Measurements from ENCODE around the gene SSBP3. TPM values are rescaled to one million over a fixed set of nuclear protein-coding genes. Genes with fewer than 3 reads are reported as not detected.

SSBP3 gene
- total RNA-seq, 1 experiment from 2014 or later, result 56.0 TPM

- Histone ChIP-seq H3K36me3 (no peaks in the 10 kb centered on the region), H3K4me3 (no peak overlapping the region), H3K27me3 (replicated peaks) (no peaks in the 10 kb centered on the region), H3K9me3 (replicated peaks) (no peaks in the 10 kb centered on the region), H3K27ac (no peak overlapping the region), H3K4me1 (replicated peaks) (no peaks in the 10 kb centered on the region)
- no peak for DNase-seq (ENCODE audit: low read depth in 1 of 2, low spot score in 2 of 2)
Measured at GRCh38 chr1:54176621-54177327, 229.4 kb downstream of the SSBP3 start.

Other genes starting within 250 kb of the SSBP3 start
- 2.5 and 4.9 TPM in 2 replicates for gene CYB5RL, start 206.4 kb downstream of the SSBP3 start, total RNA-seq (2014; rRNA removed; shearing (Covaris generic))
- gene MRPL37, start 206.2 kb downstream of the SSBP3 start, total RNA-seq (2014; rRNA removed; shearing (Covaris generic)), result 133 and 157 TPM in 2 replicates
- 0.85 and 1.3 TPM in 2 replicates for gene ACOT11, start 141.8 kb upstream of the SSBP3 start, total RNA-seq (2014; rRNA removed; shearing (Covaris generic))
- not detected in 2 replicates for gene FAM151A, start 217.1 kb upstream of the SSBP3 start, total RNA-seq (2014; rRNA removed; shearing (Covaris generic))
- gene MROH7, start 235.4 kb upstream of the SSBP3 start, total RNA-seq (2014; rRNA removed; shearing (Covaris generic)), result not detected in 2 replicates